Neuronal stem cell (in vitro differentiated cells): ENCODE measurements around the gene ADK.

ENCODE experiments used
- DNase-seq: peaks from one replicate; pipeline ENCODE4 v3.0.0-alpha.2; 2013; ENCODE audit warnings: low spot score
- H2AFZ ChIP-seq: one replicate; pipeline ENCODE4 v1.6.1; 2013; ENCODE audit warnings: mild to moderate bottlenecking, low read length, inconsistent platforms
- H2AK5ac ChIP-seq: 2 replicates; pipeline ENCODE4 v1.6.1; 2013; ENCODE audit warnings: low read depth, mild to moderate bottlenecking, inconsistent platforms, low read length, moderate library complexity, mixed read lengths
- H2BK120ac ChIP-seq: 2 replicates; pipeline ENCODE4 v1.6.1; 2013; ENCODE audit warnings: low read depth, mild to moderate bottlenecking, inconsistent platforms, low read length, moderate library complexity, mixed read lengths
- H2BK12ac ChIP-seq: one replicate; pipeline ENCODE4 v1.6.1; 2013; ENCODE audit warnings: low read length, inconsistent platforms
- H2BK15ac ChIP-seq: 2 replicates; pipeline ENCODE4 v1.6.1; 2013; ENCODE audit warnings: mild to moderate bottlenecking, low read length, inconsistent platforms, mixed read lengths
- H2BK5ac ChIP-seq: one replicate; pipeline ENCODE4 v1.6.1; 2013; ENCODE audit warnings: inconsistent platforms, mild to moderate bottlenecking, low read length, moderate library complexity
- H3K14ac ChIP-seq: one replicate; pipeline ENCODE4 v1.6.1; 2013; ENCODE audit warnings: low read length, inconsistent platforms
- H3K18ac ChIP-seq: 2 replicates; pipeline ENCODE4 v1.6.1; 2013; ENCODE audit warnings: low read length, inconsistent platforms
- H3K23ac ChIP-seq: 2 replicates; pipeline ENCODE4 v1.6.1; 2013; ENCODE audit warnings: low read depth, mild to moderate bottlenecking, mixed read lengths, low read length, inconsistent platforms; ENCODE audit not compliant: poor library complexity
- H3K27ac ChIP-seq: replicated peaks from 3 replicates; pipeline ENCODE4 v1.5.1; 2013; ENCODE audit warnings: low read length, inconsistent platforms
- H3K27me3 ChIP-seq, 3 experiments: 2 replicates each; pipeline ENCODE4 v1.6.1; 2013; ENCODE audit warnings: low read length in 3 of 3, mild to moderate bottlenecking in 2 of 3, inconsistent platforms in 1 of 3, low read depth in 1 of 3, mixed read lengths in 1 of 3, moderate library complexity in 1 of 3; ENCODE audit not compliant: control insufficient read depth in 3 of 3, insufficient read depth in 3 of 3
- H3K36me3 ChIP-seq, 2 donors: replicated peaks in 1 of 2; 2 replicates each; pipeline ENCODE4 v1.6.1; 2013; ENCODE audit warnings: low read length in 2 of 2; ENCODE audit not compliant: control insufficient read depth in 2 of 2, insufficient read depth in 2 of 2
- H3K4ac ChIP-seq: 2 replicates; pipeline ENCODE4 v1.6.1; 2013; ENCODE audit warnings: inconsistent platforms, mild to moderate bottlenecking, low read length, moderate library complexity
- H3K4me1 ChIP-seq, 2 donors: 1 replicate in 1 of 2; 2 replicates in 1 of 2; pipeline ENCODE4 v1.6.1; 2013; ENCODE audit warnings: low read length in 2 of 2, low read depth in 1 of 2; ENCODE audit not compliant: control insufficient read depth in 2 of 2, insufficient read depth in 1 of 2
- H3K4me2 ChIP-seq: one replicate; pipeline ENCODE4 v1.6.1; 2013; ENCODE audit warnings: mild to moderate bottlenecking, low read length, inconsistent platforms; ENCODE audit not compliant: insufficient read depth, poor library complexity, severe bottlenecking
- H3K4me3 ChIP-seq, 2 donors: 2 replicates each; pipeline ENCODE4 v1.5.1; 2013; ENCODE audit warnings: low read length in 2 of 2, mild to moderate bottlenecking in 2 of 2, inconsistent platforms in 1 of 2, moderate library complexity in 1 of 2
- H3K79me1 ChIP-seq: one replicate; pipeline ENCODE4 v1.6.1; 2013; ENCODE audit warnings: low read depth, mild to moderate bottlenecking, inconsistent platforms, low read length, moderate library complexity
- H3K9ac ChIP-seq: one replicate; pipeline ENCODE4 v1.6.1; 2013; ENCODE audit warnings: mild to moderate bottlenecking, low read depth, low read length, inconsistent platforms; ENCODE audit not compliant: poor library complexity
- H3K9me3 ChIP-seq, 2 donors: replicated peaks in 1 of 2; 2 replicates each; pipeline versions ENCODE3 to v1.6.1; 2013; ENCODE audit warnings: low read length in 2 of 2, mild to moderate bottlenecking in 2 of 2, inconsistent platforms in 1 of 2, low read depth in 1 of 2, mixed read lengths in 1 of 2, moderate library complexity in 1 of 2; ENCODE audit not compliant: control insufficient read depth in 2 of 2, insufficient read depth in 1 of 2
- H4K8ac ChIP-seq: one replicate; pipeline ENCODE4 v1.6.1; 2013; ENCODE audit warnings: low read depth, mild to moderate bottlenecking, inconsistent platforms, low read length, moderate library complexity
- H4K91ac ChIP-seq: one replicate; pipeline ENCODE4 v1.6.1; 2013; ENCODE audit warnings: low read length, low read depth, mild to moderate bottlenecking, inconsistent platforms; ENCODE audit not compliant: poor library complexity
- WGBS, 2 donors: extraction: QIAGEN DNeasy Blood & Tissue Kit; methylation state at CpG; one replicate each; pipeline ENCODE4 v1.1.7; 2013; ENCODE audit warnings: missing lambda C conversion rate in 2 of 2, mixed read lengths in 1 of 2; ENCODE audit not compliant: insufficient read length in 2 of 2, insufficient replicate concordance in 1 of 2; ENCODE audit errors: extremely low coverage in 2 of 2; 5-methylcytosine and 5-hydroxymethylcytosine counted together

Gene ADK

DNA sequence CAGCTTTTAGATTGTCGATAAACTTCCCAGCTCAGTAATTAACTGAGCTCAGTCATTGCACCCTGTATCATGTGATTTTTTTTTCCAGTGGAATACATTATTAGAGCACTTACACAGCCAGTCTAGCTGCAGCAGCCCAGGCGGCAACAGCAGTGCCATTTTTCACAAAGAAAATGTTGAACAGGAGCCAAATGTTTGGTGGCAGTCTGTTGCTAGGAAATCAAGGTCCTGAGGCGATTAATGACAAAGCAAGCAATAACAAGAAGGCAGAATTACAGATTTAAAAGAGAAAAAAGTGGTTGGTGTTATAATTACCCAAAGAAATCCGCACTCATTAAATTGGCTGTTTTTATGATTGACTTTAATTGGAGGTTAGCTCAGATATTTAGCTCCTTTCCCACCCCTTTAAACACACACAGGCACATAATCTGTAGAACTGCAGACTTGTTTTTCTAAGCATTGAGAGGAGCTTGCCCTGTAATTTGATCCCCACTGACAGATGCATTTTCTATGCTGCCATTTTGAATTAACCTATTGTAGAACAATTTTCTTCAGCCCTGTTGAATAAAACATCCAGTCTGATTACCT lies 267.4 kb downstream of the ADK start:
- no peaks in the 10 kb centered on the region for H3K36me3 ChIP-seq
- no peak overlapping the region for H3K23ac ChIP-seq
- no peak overlapping the region for H2BK120ac ChIP-seq
- no peak overlapping the region for H2BK15ac ChIP-seq
- H3K18ac ChIP-seq: no peak overlapping the region
- no peaks in the 10 kb centered on the region for H3K79me1 ChIP-seq
- peak overlapping the region; percentile 9 for H2AFZ ChIP-seq
- H3K4me3 ChIP-seq: peak overlapping the region in 1 of 2 donors; percentile 14
- H2BK12ac ChIP-seq: no peak overlapping the region
- no peaks in the 10 kb centered on the region for H3K27me3 ChIP-seq
- WGBS, 2 donors: no CpG with 5 or more reads among the region's 4 CpGs
- peak overlapping the region; percentile 32 for H3K4me2 ChIP-seq
- no peak overlapping the region for H4K8ac ChIP-seq
- H3K4me1 ChIP-seq: peaks cover 0 to 27% of the 10 kb centered on the region in 2 donors
- H3K9ac ChIP-seq: no peak overlapping the region
- peaks cover 3 to 4% of the 10 kb centered on the region in 2 donors for H3K9me3 ChIP-seq
- no peak overlapping the region for H2BK5ac ChIP-seq
- no peak overlapping the region for H4K91ac ChIP-seq
- H2AK5ac ChIP-seq: no peak overlapping the region
- H3K14ac ChIP-seq: no peak overlapping the region
- peak overlapping the region; percentile 91 for H3K27ac ChIP-seq
- DNase-seq: peak; percentile 54
- no peak overlapping the region for H3K4ac ChIP-seq

DNA sequence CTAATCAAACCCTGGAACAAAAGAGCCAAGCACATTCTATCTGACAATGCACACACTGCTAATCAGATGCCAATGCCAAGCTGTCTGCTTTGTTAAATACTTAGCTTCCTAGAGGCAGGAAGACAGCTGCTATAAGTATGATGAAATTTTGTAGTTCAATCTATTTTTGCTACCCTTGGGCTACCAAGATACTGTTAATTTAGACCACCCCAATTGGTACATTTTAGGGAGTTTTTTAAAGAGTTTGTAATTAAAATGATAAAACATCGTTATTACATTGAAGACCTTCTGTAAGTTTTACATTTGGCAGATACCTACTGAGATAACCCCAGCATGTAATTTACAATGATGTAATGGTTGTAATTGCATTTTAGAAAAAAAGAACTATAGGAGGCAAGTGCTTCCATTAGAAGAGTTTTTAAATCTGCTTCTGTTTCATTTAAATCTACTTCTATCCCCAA lies 268.5 kb downstream of the ADK start:
- Histone ChIP-seq H3K23ac (no peak overlapping the region), H2AFZ (peak overlapping the region; percentile 41), H3K14ac (no peak overlapping the region), H3K18ac (no peak overlapping the region), H2BK15ac (no peak overlapping the region), H3K27ac (peak overlapping the region; percentile 2), H2BK12ac (no peak overlapping the region), H2BK120ac (no peak overlapping the region), H3K79me1 (no peaks in the 10 kb centered on the region), H3K4me3 (no peak overlapping the region), H3K4me1 (peaks cover 0 to 27% of the 10 kb centered on the region in 2 donors), H3K9me3 (peaks cover 8 to 10% of the 10 kb centered on the region in 2 donors), H3K4ac (no peak overlapping the region), H4K91ac (no peak overlapping the region), H3K9ac (no peak overlapping the region), H4K8ac (no peak overlapping the region), H3K36me3 (no peaks in the 10 kb centered on the region), H3K27me3 (no peaks in the 10 kb centered on the region), H2BK5ac (no peak overlapping the region), H2AK5ac (no peak overlapping the region), H3K4me2 (no peak overlapping the region)
- DNase-seq: peak; percentile 9
- no CpG with 5 or more reads among the region's 1 CpG for WGBS, 2 donors

DNA sequence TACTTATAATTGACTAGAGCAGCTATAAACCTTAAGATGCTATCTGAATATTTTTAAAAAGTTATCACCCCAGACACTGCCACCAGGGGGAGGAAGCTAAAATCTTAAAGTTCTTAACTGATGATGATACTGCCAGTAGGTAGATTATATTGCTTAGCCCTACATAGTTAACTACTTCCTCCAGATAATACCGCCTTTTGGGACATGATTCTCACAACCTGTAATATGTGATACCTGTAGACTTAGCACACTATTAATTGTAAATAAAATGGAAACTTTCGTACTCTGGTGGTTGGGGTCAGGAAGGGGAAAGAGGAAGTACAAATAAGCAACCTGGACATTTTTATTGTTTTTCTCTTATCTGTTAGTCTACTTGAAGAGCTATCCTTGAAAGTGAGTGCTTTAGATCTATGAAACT lies 268.9 kb downstream of the ADK start:
- Histone ChIP-seq H3K4me3 (no peak overlapping the region), H3K4me1 (peaks cover 0 to 27% of the 10 kb centered on the region in 2 donors), H3K14ac (no peak overlapping the region), H3K27ac (no peak overlapping the region), H2BK5ac (no peak overlapping the region), H2BK15ac (no peak overlapping the region), H4K91ac (no peak overlapping the region), H3K9ac (no peak overlapping the region), H2AK5ac (no peak overlapping the region), H2AFZ (peak overlapping the region; percentile 41), H3K4ac (no peak overlapping the region), H2BK120ac (no peak overlapping the region), H3K23ac (no peak overlapping the region), H4K8ac (no peak overlapping the region), H3K4me2 (no peak overlapping the region), H2BK12ac (no peak overlapping the region), H3K27me3 (no peaks in the 10 kb centered on the region), H3K18ac (no peak overlapping the region), H3K79me1 (no peaks in the 10 kb centered on the region), H3K9me3 (peaks cover 10 to 11% of the 10 kb centered on the region in 2 donors), H3K36me3 (no peaks in the 10 kb centered on the region)
- DNase-seq: no peak
- no CpG with 5 or more reads among the region's 2 CpGs for WGBS, 2 donors

DNA sequence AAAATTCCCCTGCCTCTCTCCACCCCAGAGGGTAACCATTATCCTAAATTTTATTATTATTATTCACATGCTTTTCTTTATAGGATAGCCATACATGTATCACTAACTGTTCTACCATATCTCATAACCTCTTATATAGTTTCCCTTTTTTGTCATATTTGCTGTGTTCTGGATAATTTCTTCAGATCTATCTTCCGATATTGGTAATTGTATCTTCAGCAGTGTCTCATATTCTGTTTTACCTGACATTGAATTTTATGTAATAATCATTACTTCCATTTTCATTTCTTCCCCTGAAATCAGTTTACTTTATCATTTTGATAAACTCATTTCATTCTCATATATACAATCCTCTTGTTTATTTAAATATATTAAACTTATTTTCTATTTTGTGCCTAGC lies 273.5 kb downstream of the ADK start:
- Histone ChIP-seq H3K9me3 (peaks cover 10 to 13% of the 10 kb centered on the region in 2 donors), H2BK120ac (no peak overlapping the region), H4K8ac (no peak overlapping the region), H3K4ac (no peak overlapping the region), H3K14ac (no peak overlapping the region), H3K36me3 (no peaks in the 10 kb centered on the region), H2AK5ac (no peak overlapping the region), H3K4me1 (peaks cover 0 to 9% of the 10 kb centered on the region in 2 donors), H4K91ac (no peak overlapping the region), H3K27ac (no peak overlapping the region), H2BK15ac (no peak overlapping the region), H3K4me2 (no peak overlapping the region), H3K4me3 (no peak overlapping the region), H3K79me1 (no peaks in the 10 kb centered on the region), H3K27me3 (no peaks in the 10 kb centered on the region), H3K18ac (no peak overlapping the region), H3K9ac (no peak overlapping the region), H3K23ac (no peak overlapping the region), H2BK12ac (no peak overlapping the region), H2AFZ (no peak overlapping the region), H2BK5ac (no peak overlapping the region)
- WGBS, 2 donors: no CpG with 5 or more reads among the region's 1 CpG
- no peak for DNase-seq
